Endometrial microvascular endothelial cells (primary cell): ENCODE results near the gene ADAMTS4. TPM values are rescaled to one million over a fixed set of nuclear protein-coding genes. Genes with fewer than 3 reads are reported as not detected.

Source experiments
- in situ Hi-C: cut with HindIII; loops from 2 replicates; pipeline ENCODE4 v1.10.0; 2017; ENCODE audit warnings: low sequenced_read_pairs, low pct_unique_long_range_greater_than_20kb; ENCODE audit errors: inconsistent ontology term
- total RNA-seq: library from RNA; depleted of rRNA; stranded (reverse); fragments of >200 nt; gene quantifications from one replicate; pipeline ENCODE4 v1.2.3, GENCODE V29; 2015; ENCODE audit errors: inconsistent ontology term

The ADAMTS4 gene
- total RNA-seq, 1 donor from 2014 or later, result 17.7 TPM

GRCh38 chr1:161223805-161224694, 25.2 kb upstream of the ADAMTS4 start:
- in situ Hi-C loops, result loop anchor here (25.0 kb wide), 1 partner anchor 138 kb away; the partner anchor contains the start of gene CFAP126

GRCh38 chr1:161222175-161223019, 23.5 kb upstream of the ADAMTS4 start:
- in situ Hi-C loops, result loop anchor here (25.0 kb wide), 1 partner anchor 140 kb away; the partner anchor contains the start of gene CFAP126

- in situ Hi-C loops, result loop anchor here (25.0 kb wide), 1 partner anchor 142 kb away; the partner anchor contains the start of gene CFAP126
Measured at GRCh38 chr1:161220002-161220401, 21.1 kb upstream of the ADAMTS4 start.

GRCh38 chr1:161219078-161219892, 20.4 kb upstream of the ADAMTS4 start:
- in situ Hi-C loops, result loop anchor here (25.0 kb wide), 1 partner anchor 143 kb away; the partner anchor contains the start of gene CFAP126

GRCh38 chr1:161218301-161219077, 19.6 kb upstream of the ADAMTS4 start:
- in situ Hi-C loops, result loop anchor here (25.0 kb wide), 1 partner anchor 144 kb away; the partner anchor contains the start of gene CFAP126

GRCh38 chr1:161217831-161218230, 19.0 kb upstream of the ADAMTS4 start:
- in situ Hi-C loops, result loop anchor here (25.0 kb wide), 1 partner anchor 144 kb away; the partner anchor contains the start of gene CFAP126

GRCh38 chr1:161216945-161217712, 18.3 kb upstream of the ADAMTS4 start:
- in situ Hi-C loops, result loop anchor here (25.0 kb wide), 1 partner anchor 145 kb away; the partner anchor contains the start of gene CFAP126

- in situ Hi-C loops, result loop anchor here (25.0 kb wide), 1 partner anchor 147 kb away; the partner anchor contains the start of gene CFAP126
Measured at GRCh38 chr1:161215076-161215475, 16.2 kb upstream of the ADAMTS4 start, which contains the start of gene FCER1G. TSS of gene FCER1G (plus strand) at chr1:161215295. CDS start at chr1:161215322, 27 bp downstream.

GRCh38 chr1:161214369-161214768, 15.5 kb upstream of the ADAMTS4 start:
- in situ Hi-C loops, result loop anchor here (25.0 kb wide), 1 partner anchor 148 kb away; the partner anchor contains the start of gene CFAP126

- in situ Hi-C loops, result loop anchor here (25.0 kb wide), 1 partner anchor 152 kb away; the partner anchor contains the start of gene CFAP126
Measured at GRCh38 chr1:161209790-161210409, 11.0 kb upstream of the ADAMTS4 start.

GRCh38 chr1:161207173-161207572, 8.3 kb upstream of the ADAMTS4 start:
- in situ Hi-C loops, result loop anchor here (25.0 kb wide), 1 partner anchor 155 kb away; the partner anchor contains the start of gene CFAP126

GRCh38 chr1:161206411-161207140, 7.7 kb upstream of the ADAMTS4 start:
- in situ Hi-C loops, result loop anchor here (25.0 kb wide), 1 partner anchor 156 kb away; the partner anchor contains the start of gene CFAP126

- in situ Hi-C loops, result loop anchor here (25.0 kb wide), 1 partner anchor 160 kb away; the partner anchor contains the start of gene CFAP126
Measured at GRCh38 chr1:161201836-161202712, 3.2 kb upstream of the ADAMTS4 start, which contains the start of gene NDUFS2. TSS of gene NDUFS2 (plus strand) at chr1:161202367. CDS start at chr1:161202386, 19 bp downstream.
